ENCODE results near the gene DHODH.
"Not testable (repeated sequence)": the region's sequence is repeated elsewhere in the genome, so short reads cannot be mapped to it uniquely, and the experiment has no call there.

The DHODH gene

GRCh38 chr16:72075067-72075466 is 66.5 kb downstream of the DHODH start:
- not testable (repeated sequence) for H3K4me3 ChIP-seq (ENCODE audit: low read length); H3K36me3 ChIP-seq (ENCODE audit: insufficient read depth, low read length); H3K9me3 ChIP-seq (ENCODE audit: low read length); H3K4me1 ChIP-seq (ENCODE audit: insufficient read depth, low read length); H2AFZ ChIP-seq (ENCODE audit: low read depth, low read length); H3K27me3 ChIP-seq (ENCODE audit: insufficient read depth, low read length)
